Trophoblast cell (in vitro differentiated cells and primary cell): ENCODE data around the gene DYSF.
A peak's percentile ranks its signal among the peaks of the same experiment; 100 is the strongest.

Experiments used
- DNase-seq, 2 donors: peaks; one replicate each; pipeline ENCODE4 v3.0.0-alpha.2; 2016
- H2AFZ ChIP-seq: 2 replicates; pipeline ENCODE4 v1.6.1; 2013; ENCODE audit warnings: low read length, moderate library complexity, mild to moderate bottlenecking; ENCODE audit not compliant: insufficient read depth, poor library complexity
- H2AK5ac ChIP-seq: 2 replicates; pipeline ENCODE4 v1.6.1; 2013; ENCODE audit warnings: mild to moderate bottlenecking, low read length
- H2BK120ac ChIP-seq: 2 replicates; pipeline ENCODE4 v1.6.1; 2013; ENCODE audit warnings: low read length, mild to moderate bottlenecking, moderate library complexity; ENCODE audit not compliant: insufficient read depth, poor library complexity
- H2BK12ac ChIP-seq: 2 replicates; pipeline ENCODE4 v1.6.1; 2013; ENCODE audit warnings: mild to moderate bottlenecking, low read length, moderate library complexity
- H2BK5ac ChIP-seq: 2 replicates; pipeline ENCODE4 v1.6.1; 2013; ENCODE audit warnings: low read length, low read depth, moderate library complexity, mild to moderate bottlenecking; ENCODE audit not compliant: poor library complexity
- H3K14ac ChIP-seq: 2 replicates; pipeline ENCODE4 v1.6.1; 2013; ENCODE audit warnings: mild to moderate bottlenecking, low read length
- H3K18ac ChIP-seq: 2 replicates; pipeline ENCODE4 v1.6.1; 2013; ENCODE audit warnings: mild to moderate bottlenecking, low read length
- H3K23ac ChIP-seq: 2 replicates; pipeline ENCODE4 v1.6.1; 2013; ENCODE audit warnings: low read length
- H3K27ac ChIP-seq: 2 replicates; pipeline ENCODE4 v1.5.1; 2013; ENCODE audit warnings: low read depth, mild to moderate bottlenecking, inconsistent platforms, low read length, moderate library complexity
- H3K27me3 ChIP-seq: 2 replicates; pipeline ENCODE4 v1.6.1; 2013; ENCODE audit warnings: inconsistent platforms, mild to moderate bottlenecking, low read length, moderate library complexity; ENCODE audit not compliant: insufficient read depth
- H3K36me3 ChIP-seq, 2 experiments: 1 replicate in 1 of 2; 2 replicates in 1 of 2; pipeline ENCODE4 v1.6.1; 2013; ENCODE audit warnings: low read length in 2 of 2, mild to moderate bottlenecking in 2 of 2, moderate library complexity in 1 of 2; ENCODE audit not compliant: insufficient read depth in 2 of 2, control insufficient read depth in 1 of 2
- H3K4ac ChIP-seq: 2 replicates; pipeline ENCODE4 v1.6.1; 2013; ENCODE audit warnings: low read depth, mild to moderate bottlenecking, low read length, moderate library complexity
- H3K4me1 ChIP-seq, 2 experiments: 1 replicate in 1 of 2; 2 replicates in 1 of 2; pipeline ENCODE4 v1.6.1; 2013; ENCODE audit warnings: low read length in 2 of 2, mild to moderate bottlenecking in 2 of 2, moderate library complexity in 1 of 2; ENCODE audit not compliant: insufficient read depth in 2 of 2, control insufficient read depth in 1 of 2
- H3K4me2 ChIP-seq: 2 replicates; pipeline ENCODE4 v1.6.1; 2013; ENCODE audit warnings: inconsistent platforms, mild to moderate bottlenecking, low read length, moderate library complexity
- H3K4me3 ChIP-seq: 2 replicates; pipeline ENCODE4 v1.5.1; 2013; ENCODE audit warnings: mild to moderate bottlenecking, low read depth, low read length, inconsistent platforms
- H3K79me1 ChIP-seq: one replicate; pipeline ENCODE4 v1.6.1; 2013; ENCODE audit warnings: low read length
- H3K79me2 ChIP-seq: 2 replicates; pipeline ENCODE4 v1.6.1; 2013; ENCODE audit warnings: low read length, mild to moderate bottlenecking; ENCODE audit not compliant: control insufficient read depth, insufficient read depth, poor library complexity
- H3K9ac ChIP-seq: 2 replicates; pipeline ENCODE4 v1.6.1; 2013; ENCODE audit warnings: mild to moderate bottlenecking, low read length
- H3K9me3 ChIP-seq: 2 replicates; pipeline ENCODE4 v1.6.1; 2013; ENCODE audit warnings: low read depth, mild to moderate bottlenecking, control low read depth, inconsistent platforms, low read length; ENCODE audit not compliant: insufficient read depth
- H4K12ac ChIP-seq: 2 replicates; pipeline ENCODE4 v1.6.1; 2013; ENCODE audit warnings: low read depth, mild to moderate bottlenecking, low read length, moderate library complexity
- H4K8ac ChIP-seq: 2 replicates; pipeline ENCODE4 v1.6.1; 2013; ENCODE audit warnings: low read depth, mild to moderate bottlenecking, low read length, moderate library complexity
- H4K91ac ChIP-seq: one replicate; pipeline ENCODE4 v1.6.1; 2013; ENCODE audit warnings: low read depth, mild to moderate bottlenecking, low read length, moderate library complexity
- WGBS: extraction: QIAGEN DNeasy Blood & Tissue Kit; methylation state at CpG from one replicate; pipeline ENCODE4 v1.1.7; 2013; ENCODE audit warnings: missing lambda C conversion rate; ENCODE audit not compliant: insufficient read length, insufficient coverage; ENCODE audit errors: extremely low coverage; 5-methylcytosine and 5-hydroxymethylcytosine counted together

DYSF gene

GRCh38 chr2:71609029-71609428 lies 155.7 kb downstream of the DYSF start:
- no peak overlapping the region for H3K27ac ChIP-seq
- H2AK5ac ChIP-seq, result no peak overlapping the region
- H2BK12ac ChIP-seq, result no peak overlapping the region
- no peak overlapping the region for H3K9ac ChIP-seq
- H2BK5ac ChIP-seq, result no peak overlapping the region
- H3K4ac ChIP-seq, result no peak overlapping the region
- H3K9me3 ChIP-seq, result no peaks in the 10 kb centered on the region
- no CpG with 5 or more reads among the region's 1 CpG for WGBS
- no peak overlapping the region for H4K12ac ChIP-seq
- no peak overlapping the region for H4K91ac ChIP-seq
- no peak overlapping the region for H3K4me3 ChIP-seq
- H2BK120ac ChIP-seq, result no peak overlapping the region
- no peak overlapping the region for H4K8ac ChIP-seq
- no peak overlapping the region for H3K4me2 ChIP-seq
- no peaks in the 10 kb centered on the region for H3K79me1 ChIP-seq
- H3K14ac ChIP-seq, result no peak overlapping the region
- no peak overlapping the region for H2AFZ ChIP-seq
- peaks cover 3 to 13% of the 10 kb centered on the region in 2 experiments for H3K36me3 ChIP-seq
- no peaks in the 10 kb centered on the region for H3K27me3 ChIP-seq
- DNase-seq, result peak; percentile 24 to 64
- no peak overlapping the region for H3K23ac ChIP-seq
- no peaks in the 10 kb centered on the region for H3K79me2 ChIP-seq
- H3K18ac ChIP-seq, result no peak overlapping the region
- peaks cover 0 to 4% of the 10 kb centered on the region in 2 experiments for H3K4me1 ChIP-seq

DNA sequence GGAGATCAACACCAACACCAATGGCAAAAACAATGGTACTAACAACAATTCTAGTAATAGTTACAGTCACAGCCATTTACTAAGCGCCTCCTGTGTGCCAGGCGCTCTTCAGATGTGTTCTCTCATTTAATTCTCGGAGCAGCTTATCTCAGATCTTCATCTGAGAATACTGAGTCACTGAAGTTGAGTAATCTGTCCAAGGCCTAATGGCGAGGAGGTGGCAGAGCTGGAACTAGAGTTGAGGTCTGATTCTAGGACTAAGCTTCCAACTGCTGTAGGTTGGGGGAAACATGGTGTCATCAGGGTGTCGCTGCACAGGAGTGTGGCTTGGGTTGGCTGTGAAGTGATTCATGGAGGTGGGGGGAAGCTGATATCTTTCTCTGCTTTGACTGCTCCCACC lies 156.1 kb downstream of the DYSF start:
- no CpG with 5 or more reads among the region's 5 CpGs for WGBS
- no peak overlapping the region for H4K91ac ChIP-seq

DNA sequence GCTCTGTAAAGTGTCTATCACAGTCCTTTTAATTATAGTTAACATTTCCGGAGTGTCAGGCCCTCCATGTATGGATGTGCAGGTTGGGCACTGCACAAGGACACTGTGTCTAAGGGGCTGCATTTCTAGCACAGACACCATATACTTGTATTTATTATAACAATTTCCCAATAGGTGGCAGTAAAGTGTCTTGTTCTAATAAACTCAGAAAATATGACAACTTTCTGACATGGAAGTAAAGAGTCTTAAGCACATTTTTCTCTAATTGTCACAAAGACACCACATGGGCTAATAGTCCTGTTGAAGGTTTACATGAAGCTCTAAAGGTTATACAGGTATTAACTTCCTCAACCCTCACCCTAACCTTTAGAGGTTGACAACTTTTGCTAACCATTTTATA lies 156.6 kb downstream of the DYSF start:
- Histone ChIP-seq H2AK5ac (no peak overlapping the region), H2BK120ac (no peak overlapping the region), H3K23ac (no peak overlapping the region), H3K36me3 (peaks cover 3 to 14% of the 10 kb centered on the region in 2 experiments), H4K12ac (no peak overlapping the region), H3K27ac (no peak overlapping the region), H3K14ac (no peak overlapping the region), H4K91ac (no peak overlapping the region), H2AFZ (no peak overlapping the region), H3K4ac (no peak overlapping the region), H3K18ac (no peak overlapping the region), H3K79me2 (no peaks in the 10 kb centered on the region), H3K9me3 (no peaks in the 10 kb centered on the region), H3K79me1 (no peaks in the 10 kb centered on the region), H3K4me1 (peaks cover 0 to 4% of the 10 kb centered on the region in 2 experiments), H3K27me3 (no peaks in the 10 kb centered on the region), H3K4me3 (no peak overlapping the region), H4K8ac (no peak overlapping the region), H3K9ac (no peak overlapping the region), H3K4me2 (no peak overlapping the region), H2BK12ac (no peak overlapping the region), H2BK5ac (no peak overlapping the region)
- DNase-seq, result peak in 1 of 2 donors; percentile 70
- no CpG with 5 or more reads among the region's 1 CpG for WGBS

More for the DNA sequence above, 156.1 kb downstream of the DYSF start:
- DNase-seq, result peak; percentile 17 to 79
- Histone ChIP-seq H3K23ac (no peak overlapping the region), H2BK120ac (no peak overlapping the region), H2AFZ (no peak overlapping the region), H3K36me3 (peaks cover 3 to 14% of the 10 kb centered on the region in 2 experiments), H3K4me3 (no peak overlapping the region), H3K4ac (no peak overlapping the region), H3K27me3 (no peaks in the 10 kb centered on the region), H3K9ac (no peak overlapping the region), H3K18ac (no peak overlapping the region), H4K8ac (no peak overlapping the region), H2BK5ac (no peak overlapping the region), H3K79me1 (no peaks in the 10 kb centered on the region), H3K4me1 (peaks cover 0 to 4% of the 10 kb centered on the region in 2 experiments), H2BK12ac (no peak overlapping the region), H3K14ac (no peak overlapping the region), H3K79me2 (no peaks in the 10 kb centered on the region), H4K12ac (no peak overlapping the region), H3K9me3 (no peaks in the 10 kb centered on the region), H3K27ac (no peak overlapping the region), H2AK5ac (no peak overlapping the region), H3K4me2 (no peak overlapping the region)

DNA sequence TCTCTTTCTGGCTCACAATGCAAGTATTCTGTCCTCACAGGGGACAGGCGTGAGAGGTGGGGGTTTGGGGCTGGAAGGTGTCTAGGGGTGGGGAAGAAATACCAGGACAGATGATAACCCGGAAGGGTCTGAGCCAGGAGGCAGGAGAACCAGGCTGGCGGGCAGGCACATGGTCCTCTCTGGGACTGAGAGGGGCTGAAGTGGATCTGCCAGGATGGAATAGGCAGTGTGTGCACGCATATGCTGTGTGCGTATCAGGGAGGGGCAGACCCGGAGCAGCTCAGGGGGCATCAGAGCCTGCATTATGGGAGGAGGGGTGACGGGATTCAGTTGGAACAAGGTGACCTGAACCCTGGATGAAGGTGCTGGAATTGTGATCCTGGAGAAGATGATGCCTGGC lies 157.3 kb downstream of the DYSF start:
- H3K14ac ChIP-seq, result no peak overlapping the region
- H3K36me3 ChIP-seq, result peaks cover 3 to 14% of the 10 kb centered on the region in 2 experiments
- no CpG with 5 or more reads among the region's 7 CpGs for WGBS
- H2BK12ac ChIP-seq, result no peak overlapping the region
- no peaks in the 10 kb centered on the region for H3K79me1 ChIP-seq
- no peak overlapping the region for H2AK5ac ChIP-seq
- H3K27me3 ChIP-seq, result no peaks in the 10 kb centered on the region
- no peak overlapping the region for H4K91ac ChIP-seq
- H3K9ac ChIP-seq, result no peak overlapping the region
- no peaks in the 10 kb centered on the region for H3K79me2 ChIP-seq
- H3K4ac ChIP-seq, result no peak overlapping the region
- no peak overlapping the region for H3K18ac ChIP-seq
- H3K23ac ChIP-seq, result no peak overlapping the region
- no peak overlapping the region for H4K12ac ChIP-seq
- no peaks in the 10 kb centered on the region for H3K9me3 ChIP-seq
- no peak overlapping the region for H3K4me3 ChIP-seq
- no peak overlapping the region for H2BK120ac ChIP-seq
- peaks cover 0 to 4% of the 10 kb centered on the region in 2 experiments for H3K4me1 ChIP-seq
- H2BK5ac ChIP-seq, result no peak overlapping the region
- H3K4me2 ChIP-seq, result no peak overlapping the region
- no peak for DNase-seq
- H2AFZ ChIP-seq, result no peak overlapping the region
- no peak overlapping the region for H4K8ac ChIP-seq
- no peak overlapping the region for H3K27ac ChIP-seq
